ENCODE results near the gene HOXA5.

The HOXA5 gene

DNA sequence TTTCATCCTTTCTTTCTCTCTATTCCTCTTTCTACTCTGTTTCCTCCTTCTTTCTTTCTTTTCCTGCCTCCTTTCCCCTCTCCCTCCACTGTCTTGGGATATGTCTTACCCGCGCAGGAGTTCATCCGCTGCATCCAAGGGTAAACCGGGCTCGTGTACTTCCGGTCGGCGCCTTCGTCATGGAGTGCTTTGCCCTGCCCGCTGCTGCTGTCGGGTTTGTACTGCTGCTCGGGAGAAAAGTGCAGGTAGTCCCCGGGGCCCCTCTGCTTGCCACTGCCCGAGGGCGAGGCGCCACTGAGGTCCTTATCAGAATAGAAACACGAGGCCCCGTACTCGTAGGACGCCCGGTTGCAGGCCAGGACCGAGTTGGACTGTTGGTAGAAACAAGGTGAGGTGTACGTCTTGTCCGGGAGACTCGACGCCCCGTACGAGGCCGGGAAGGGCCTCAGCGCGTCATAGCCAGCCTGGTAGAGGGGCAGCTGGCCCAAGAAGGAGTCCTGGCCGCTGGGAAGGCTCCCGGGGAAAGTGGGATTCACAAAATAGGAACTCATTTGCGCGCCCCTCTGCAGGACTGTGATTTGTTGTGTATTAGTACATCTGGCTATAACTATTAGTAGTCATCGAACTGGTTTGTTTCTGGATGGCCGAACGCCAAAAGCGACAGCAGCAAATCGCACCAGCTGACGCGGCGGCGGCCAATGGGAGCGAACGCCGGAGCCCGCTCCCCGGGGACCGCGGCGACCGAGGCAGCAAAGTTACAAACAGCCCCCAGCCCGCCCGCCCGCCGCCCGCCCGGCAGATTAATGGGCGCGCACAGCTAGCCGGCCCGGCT lies 3.9 kb upstream of the HOXA5 start, which contains the start of gene HOXA6:
HOXA6 (minus strand) TSS at position 576 of the 832 bp plus-strand sequence; CDS start at position 551, 25 bp downstream.
- no peak for DNase-seq

DNA sequence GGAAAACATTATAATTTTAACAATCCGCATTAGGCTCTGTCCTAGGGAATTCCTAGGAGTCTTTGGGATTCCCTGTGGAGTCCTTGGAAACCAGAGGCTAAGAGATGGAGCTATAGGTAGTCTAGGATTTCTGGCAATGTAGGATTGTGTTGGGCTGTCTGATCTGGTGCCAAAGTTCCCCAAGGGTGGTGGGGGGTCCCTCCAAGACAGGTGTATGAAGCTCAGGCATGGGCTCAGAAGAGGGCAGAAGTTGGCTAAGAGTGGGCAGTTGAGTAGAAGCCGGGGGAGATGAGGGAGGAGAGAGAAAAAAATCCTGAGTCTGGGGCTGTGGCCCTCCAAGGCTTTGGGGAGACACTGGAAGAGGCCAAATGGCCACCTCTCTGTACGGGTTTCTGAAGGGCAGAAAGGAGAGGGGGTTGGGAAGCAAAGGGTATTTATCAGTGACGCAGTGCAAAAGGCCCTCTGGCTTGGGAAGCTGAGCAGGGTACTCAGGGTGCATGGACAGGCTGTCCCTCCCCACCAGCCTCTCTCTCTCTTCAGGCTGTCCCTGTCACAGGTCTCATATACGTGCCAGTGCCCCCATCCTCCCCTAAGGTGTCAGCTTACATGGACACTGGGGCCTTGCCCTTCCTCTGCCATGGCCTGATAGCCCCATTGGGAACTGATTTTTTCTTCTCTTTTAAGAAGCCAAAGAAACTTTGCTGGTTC lies 3.2 kb upstream of the HOXA5 start:
- no peak for DNase-seq

DNA sequence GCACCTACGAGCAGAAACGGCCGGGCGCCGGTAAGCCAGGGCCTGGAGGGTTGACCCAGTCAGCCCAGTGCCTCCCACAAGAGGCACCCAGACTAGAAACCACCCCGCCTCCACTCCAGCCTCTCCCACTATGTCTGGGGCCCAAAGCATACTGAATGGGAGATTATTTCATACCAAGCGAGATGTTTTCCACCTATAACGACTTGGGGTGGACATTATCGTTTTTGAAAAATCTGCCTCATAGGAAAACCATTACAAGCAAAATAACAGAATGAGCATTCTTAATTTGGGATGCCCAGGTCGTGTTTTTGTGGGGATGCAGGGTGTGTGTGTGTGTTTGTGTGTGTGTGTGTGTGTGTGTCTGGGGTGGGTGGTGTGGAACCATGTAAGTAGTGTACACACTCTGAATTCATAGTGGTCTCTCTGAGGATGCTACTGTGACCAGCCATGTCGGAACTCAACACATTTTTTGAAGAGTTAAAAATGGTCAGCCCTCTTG lies 2.5 kb upstream of the HOXA5 start:
- no peak for DNase-seq

DNA sequence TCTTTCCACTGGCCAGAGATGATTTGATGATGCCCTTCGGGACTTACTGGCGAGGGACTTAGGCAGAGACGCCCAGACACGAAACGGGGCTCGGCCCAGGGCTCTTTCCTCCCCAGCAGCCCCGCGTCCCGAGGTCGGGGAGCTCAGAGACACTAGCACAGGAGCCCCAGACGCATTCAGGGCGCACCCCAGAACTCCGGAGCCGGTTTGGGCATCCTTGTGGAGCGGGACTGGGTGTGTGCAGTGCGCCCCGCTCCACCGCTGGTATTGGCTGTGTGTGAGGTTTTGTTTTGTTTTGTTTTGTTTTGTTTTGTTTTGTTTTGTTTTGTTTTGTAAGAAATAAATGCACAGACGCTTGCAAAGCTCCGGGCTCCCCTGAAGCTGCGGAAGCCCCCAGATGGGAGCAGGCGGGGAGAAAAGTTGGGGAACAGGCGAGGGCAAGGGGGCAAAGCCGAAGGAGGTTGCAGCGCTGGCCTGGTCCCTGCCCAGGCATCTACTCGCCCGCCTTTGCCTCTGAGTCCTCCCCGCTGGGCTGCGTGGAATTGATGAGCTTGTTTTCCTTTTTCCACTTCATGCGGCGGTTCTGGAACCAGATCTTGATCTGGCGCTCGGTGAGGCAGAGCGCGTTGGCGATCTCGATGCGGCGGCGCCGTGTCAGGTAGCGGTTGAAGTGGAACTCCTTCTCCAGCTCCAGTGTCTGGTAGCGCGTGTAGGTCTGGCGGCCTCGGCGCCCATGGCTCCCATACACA lies 1.9 kb upstream of the HOXA5 start:
- DNase-seq = no peak

DNA sequence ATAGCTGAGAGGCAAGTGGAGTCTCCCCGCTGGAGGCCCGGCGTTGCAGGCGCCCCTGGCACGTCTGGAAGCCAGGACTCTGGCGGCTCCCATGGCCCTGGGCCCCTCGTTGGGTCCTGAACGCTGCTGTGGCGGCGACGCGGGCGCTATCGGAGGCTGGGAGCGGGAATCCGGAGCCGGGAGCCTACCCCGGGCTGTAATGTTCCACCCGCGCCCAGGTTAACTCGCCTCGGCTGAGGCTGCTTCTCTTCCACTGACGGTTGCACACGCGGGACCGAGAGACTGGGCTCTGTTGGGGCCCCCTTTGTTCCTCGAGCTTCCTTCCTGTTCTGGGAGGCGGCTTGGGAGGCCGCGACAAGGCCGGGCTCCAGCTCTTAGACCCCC lies 1.3 kb upstream of the HOXA5 start:
- no peak for DNase-seq

DNA sequence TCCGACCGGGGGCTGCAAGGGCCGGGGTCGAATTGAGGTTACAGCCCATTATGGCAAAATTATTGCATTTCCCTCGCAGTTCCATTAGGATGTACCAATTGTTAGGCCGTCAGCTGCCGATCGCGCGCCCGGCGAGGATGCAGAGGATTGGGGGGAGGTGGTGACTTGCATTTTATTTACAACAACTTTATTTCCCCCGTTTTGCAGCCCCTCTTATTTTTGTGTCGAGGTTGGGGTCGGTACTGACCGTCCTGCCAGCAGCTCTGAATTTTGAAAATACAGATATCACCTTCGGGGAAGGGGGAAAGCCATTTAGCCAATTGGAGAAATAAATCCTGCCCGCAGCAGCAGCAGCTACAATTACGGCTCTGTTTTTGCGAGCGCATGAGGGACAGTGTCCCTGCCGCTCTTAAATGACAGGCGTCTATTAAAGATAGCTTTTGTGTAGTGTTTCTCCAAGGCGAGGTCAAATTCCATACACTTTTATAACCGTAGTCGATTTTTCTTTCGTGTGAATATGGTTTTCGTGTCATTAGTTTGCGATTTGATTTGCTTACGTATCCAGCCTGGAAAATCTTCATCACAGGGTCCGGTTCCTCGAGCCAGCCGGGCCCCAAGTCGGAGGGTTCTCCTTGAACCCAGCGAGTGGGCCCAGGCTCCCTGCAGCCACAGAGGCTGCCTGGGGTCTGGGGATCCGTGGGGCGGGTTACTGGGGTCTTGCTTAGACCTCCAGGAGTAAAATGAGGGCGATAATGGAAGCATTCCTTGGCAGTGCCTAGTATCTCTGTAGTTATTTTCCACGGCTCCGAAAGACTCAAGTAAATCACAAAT lies 684 bp upstream of the HOXA5 start:
- DNase-seq = no peak

DNA sequence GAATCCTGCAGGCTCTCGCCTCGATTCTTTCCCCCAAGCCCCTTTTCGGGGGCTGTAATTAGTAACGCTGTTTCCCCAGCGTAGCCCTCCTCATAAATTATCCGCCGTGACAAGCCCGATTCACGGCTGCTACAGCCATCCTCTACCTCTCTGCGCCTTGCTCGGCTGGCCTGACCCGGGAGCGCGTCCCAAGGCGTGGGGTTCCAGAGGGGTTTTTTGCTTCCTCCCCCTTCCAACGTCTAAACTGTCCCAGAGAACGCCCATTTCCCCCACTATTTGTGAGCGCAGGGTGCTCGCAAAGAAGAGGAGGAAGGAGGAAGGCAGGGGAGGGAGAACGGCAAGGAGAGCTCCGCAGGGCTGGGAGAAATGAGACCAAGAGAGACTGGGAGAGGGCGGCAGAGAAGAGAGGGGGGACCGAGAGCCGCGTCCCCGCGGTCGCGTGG lies 880 bp downstream of the HOXA5 start:
- no peak for DNase-seq

DNA sequence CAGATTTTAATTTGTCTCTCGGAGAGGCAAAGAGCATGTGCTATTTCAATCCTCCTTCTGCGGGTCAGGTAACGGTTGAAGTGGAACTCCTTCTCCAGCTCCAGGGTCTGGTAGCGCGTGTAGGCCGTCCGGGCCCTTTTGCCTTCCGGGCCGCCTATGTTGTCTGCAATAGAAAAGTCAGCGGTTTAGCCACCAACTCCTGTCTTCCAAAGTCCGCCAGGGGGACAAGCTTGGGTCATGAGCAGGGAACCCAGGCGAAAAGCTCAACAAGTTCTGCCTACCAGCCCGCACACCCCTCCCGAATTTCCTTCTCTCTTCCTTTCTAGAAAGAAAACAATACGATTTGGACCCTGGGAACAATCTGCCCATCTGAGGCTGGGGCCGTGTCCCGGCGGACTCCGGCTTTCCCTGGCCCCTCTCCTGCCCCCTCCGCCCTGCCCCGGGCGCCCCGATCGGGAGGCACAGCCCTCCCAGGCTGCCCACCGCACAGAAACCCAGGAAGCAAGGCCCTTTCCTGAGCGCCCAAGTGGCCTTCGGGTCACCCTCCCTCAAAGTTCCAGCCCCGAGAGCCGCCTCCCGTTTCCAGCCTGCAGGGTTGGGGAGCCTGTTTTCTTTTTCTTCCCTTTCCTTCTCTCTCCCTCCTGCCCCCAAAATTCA lies 1.4 kb downstream of the HOXA5 start:
- DNase-seq = no peak

DNA sequence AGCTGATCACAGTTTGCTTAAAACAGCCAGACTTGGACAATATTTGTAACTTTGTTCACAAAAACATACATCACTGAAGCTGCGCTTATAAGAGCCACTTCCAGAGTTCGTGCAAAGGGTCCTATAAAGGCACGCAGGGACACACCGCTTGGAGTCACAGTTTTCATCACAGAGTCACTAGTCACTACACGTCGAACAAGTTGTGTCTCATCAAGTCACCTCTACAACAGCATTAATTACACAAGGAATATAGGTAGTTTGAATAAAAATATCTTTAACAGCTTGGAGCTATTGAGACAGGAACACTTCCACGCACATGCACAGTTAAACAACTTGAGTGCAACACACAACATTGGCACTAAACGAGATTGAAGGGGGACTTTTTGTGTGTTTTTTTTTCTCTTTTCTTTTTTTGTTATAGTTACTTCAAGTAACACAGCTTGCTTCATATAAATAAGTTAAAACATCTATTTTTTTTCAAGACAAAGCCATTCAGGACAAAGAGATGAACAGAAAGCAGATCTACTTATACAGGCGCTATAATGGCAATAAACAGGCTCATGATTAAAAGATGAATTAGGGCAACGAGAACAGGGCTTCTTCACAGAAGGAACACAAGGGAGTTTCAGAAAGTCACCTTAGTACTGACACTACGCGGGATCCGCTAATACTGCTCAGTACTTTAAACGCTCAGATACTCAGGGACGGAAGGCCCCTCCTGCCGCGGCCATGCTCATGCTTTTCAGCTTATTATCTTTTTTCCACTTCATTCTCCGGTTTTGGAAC lies 2.2 kb downstream of the HOXA5 start:
- DNase-seq = no peak

DNA sequence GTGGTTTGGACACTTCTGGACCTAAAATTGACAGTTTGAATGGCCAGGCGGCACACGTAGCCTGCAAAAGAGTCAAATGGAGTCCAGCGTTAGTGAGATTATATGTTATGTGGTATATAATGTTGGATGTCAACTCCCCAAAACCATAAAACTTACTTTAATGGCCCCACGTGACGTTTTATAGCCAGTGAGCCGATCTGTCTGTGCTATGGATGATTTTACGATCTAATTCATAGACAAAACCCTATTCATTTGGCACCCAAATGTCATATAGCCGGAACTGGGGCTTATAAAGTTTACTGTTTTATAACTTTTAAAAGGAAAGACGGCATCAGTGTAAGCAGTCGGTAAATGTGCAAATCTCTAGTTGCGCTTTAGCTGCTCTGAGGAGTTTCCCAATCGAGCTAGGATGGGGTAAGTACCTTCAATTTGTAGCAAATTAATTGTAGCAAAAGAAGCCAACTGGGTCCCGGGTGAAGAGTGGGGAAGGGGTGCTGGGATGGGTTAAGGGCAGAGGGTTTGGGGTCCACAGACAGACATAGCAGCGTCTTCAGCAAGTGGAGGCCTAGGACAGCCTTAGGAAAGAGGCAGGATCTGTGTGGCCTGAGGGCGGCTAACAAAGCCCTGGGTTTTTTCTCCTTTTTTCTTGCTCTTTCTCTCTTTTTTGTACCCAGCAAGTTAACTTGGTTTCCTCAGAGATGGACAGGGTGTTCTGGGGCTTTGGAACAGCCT lies 3.2 kb downstream of the HOXA5 start:
- no peak for DNase-seq

DNA sequence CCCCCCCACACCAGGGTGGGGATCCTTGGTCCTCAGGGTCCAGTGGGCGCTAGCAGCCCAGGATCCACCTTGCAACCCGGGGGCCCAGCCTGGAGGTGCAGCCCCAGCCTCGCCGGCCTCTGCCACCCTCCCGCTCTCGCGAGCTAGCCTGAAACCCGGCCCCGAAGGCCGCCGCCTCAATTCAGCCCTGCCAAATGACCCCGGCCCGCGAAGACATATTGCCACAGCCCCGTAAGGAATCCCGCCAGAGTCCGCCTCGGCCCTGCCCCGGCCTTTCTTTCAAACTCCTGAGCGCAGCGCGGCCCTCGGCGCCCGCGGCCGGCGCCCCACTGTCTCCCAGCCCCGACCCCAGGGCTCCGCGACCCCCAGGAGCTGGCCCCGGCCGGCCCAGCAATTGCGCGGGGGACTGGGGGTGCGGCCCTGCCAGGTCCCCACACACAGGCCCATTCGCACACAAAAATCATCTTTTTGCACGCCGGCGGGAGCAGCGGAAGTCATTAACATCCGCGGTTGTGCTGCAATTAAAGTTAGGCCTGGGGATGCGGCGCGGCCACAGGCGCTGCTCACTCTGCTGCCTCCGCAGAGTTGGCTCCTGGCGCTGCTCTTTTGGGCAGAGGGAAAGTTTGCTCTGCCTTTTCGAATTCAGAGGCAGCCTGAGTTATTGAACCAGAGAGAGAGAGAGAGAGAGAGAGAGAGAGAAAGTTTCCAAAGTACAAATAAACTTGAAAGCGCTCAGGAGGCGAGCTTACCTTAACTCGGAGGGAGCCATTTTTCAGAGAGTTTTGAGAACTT lies 4.0 kb downstream of the HOXA5 start:
- no peak for DNase-seq

DNA sequence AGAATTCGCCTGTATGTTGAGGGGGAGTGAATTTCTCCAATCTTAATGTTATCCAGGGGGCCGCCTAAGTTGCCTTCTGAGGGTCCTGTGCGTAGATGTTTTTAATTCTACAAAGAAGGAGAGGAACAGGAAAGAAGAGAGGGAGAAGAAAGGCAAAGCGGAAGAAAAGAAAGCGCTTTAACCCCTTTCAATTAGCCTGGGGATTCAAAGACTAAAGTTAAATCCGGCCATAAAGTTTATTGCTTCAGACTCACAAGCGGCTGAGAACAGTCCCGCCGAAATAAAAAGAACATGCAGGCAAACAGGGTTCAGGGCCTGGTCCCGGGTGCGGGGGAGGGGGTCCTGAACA lies 4.5 kb downstream of the HOXA5 start:
- DNase-seq = no peak

DNA sequence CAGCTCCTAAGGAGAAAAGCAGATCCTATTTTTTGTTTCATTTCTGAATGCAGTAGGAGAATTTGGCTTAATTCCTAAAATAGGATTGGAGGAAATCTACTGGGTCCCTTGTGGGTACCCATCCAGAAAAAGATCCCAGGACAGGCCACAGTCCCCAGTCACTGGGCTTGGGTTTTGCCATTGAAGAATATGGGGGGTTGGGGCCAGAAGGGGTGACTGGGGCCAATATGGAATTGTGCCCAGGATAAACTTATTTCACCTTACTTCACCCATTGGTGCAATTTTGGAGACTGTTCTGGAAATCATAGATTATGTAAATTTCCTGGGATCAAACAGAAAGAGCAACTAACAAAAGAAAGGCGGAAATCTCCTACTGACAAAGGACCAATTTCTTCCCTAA lies 5.0 kb downstream of the HOXA5 start:
- DNase-seq = no peak

DNA sequence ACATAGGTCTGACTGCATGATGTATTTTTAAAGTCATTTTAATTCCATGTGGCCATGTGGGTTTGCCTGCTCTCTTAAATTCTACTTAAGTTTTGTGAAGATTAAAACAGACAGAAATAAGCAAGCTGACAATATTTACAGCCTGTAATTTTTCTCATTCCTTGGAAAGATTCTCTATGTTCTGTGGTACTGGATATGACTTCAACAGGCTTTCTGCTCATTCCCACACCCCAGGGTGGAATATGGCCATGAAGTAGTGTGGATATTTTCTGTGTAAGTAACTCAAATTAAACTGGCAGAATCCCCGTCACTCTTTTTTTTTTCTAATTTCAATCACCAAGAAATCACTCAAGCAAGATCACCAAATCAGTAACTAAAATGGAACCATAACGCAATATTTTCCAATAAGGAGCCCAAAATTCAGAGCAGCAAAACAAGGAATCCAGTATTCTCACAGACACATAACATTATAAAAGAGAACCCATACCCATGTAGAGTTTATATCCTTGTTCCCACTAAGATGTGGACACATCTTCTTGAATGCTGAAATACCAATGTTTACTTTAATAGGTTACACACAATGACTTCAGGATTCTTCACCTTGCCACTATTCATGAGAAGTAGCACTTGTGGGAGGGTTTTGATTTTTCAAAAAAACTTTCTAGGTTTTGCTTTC lies 5.7 kb downstream of the HOXA5 start:
- DNase-seq = no peak

DNA sequence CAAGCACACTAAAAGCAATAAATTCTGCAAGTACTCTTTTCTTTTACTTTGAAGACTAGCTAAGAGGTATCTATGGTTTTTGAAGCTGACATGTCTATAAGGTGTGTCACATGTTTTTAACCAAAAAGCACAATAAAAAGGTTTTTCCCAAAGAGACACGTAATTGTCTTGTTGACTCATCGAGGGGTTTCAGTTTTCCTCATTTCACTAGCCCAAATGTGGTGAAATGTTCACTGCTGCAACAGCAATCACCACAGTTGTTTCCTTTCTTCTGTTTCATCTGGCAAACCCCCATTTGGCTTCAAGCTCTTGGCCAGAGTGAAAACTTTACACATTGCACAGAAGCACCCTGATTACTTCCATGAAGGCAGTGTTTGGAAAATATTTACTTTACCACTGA lies 9.1 kb downstream of the HOXA5 start:
- no peak for DNase-seq

DNA sequence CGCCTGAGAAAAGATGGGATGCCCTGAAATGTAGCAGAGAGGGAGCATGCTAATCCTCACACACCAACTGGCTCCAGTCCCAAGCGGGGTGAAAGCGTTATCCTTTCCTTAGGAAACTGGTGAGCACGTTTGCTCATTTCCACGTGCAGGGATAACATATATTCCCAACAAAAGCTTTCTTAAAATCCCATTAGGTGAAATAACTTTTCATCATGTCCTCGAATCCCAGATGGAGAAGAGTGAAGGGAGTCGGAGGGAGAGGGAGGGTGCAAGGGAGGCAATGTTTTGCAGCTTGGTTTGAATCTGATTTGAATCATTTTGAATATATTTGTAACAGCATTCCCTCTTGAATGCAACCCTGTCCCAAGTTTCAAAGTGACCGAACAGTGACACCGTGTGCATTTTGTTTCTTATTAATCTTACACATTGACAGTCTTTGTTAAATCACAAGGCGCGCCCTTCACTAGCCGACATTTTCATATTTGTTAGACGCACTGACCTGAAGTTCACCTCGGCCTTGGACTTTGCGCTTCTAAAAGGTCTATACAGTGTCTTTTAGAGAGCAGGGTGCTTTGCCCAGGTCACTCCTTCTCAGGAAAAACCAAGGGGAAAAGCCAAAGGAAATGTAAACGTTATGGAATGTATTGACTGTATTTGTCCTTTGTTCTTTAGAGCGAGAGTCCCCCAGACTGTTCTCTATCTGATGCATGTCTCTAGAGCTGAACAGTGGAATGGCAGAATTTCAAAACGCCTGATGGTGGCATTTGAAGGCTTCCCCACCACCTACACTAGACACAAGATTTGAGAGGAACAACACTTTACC lies 9.9 kb downstream of the HOXA5 start:
- DNase-seq = no peak

DNA sequence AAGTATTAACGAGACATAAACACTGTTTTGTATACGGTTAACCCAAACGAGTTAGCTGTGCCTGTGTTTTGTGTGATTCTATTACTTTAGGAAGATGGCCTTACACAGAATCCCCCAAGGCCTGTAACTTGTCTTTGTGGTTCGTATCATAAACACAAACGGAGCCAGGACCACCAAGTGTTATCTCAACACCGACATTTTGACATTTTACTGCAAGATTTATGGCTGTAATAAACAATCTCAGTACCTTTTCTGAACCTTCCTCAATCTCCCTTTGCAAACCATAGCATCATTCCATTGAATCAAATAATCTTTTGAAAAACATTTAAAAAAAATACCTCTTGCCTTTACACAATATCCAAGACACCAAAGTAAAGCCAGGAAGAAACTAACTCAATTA lies 10.5 kb downstream of the HOXA5 start:
- no peak for DNase-seq

DNA sequence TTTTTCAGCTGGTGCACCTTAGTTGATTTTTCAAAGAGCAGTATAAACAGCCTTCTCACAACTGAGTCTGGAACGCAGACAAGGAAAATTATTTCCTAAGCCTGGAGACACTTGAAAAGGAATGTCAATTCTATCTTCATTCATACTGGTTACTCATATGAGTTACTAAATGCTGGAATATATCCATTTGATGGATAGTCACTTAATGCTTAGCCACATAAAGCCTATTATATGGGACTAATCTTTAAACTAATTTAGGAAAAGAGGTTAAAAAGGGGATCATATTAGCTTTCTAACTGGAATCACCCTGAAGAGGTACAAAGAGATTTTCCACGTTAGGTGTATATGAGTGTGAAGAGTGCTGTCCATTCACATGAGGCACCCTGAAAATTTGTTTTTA lies 11.3 kb downstream of the HOXA5 start:
- DNase-seq = no peak
